ENCODE results near the gene SEC62.

The SEC62 gene

GRCh38 chr3:169966428-169966950, at the start of gene SEC62:
Gene SEC62 (plus strand): TSS chr3:169966807. CDS start chr3:169966823, 16 bp downstream.
- DNase-seq, result peak; percentile 82

- DNase-seq, result no peak
Measured at GRCh38 chr3:169923189-169923588, 43.4 kb upstream of the SEC62 start.

GRCh38 chr3:169923831-169924230, 42.8 kb upstream of the SEC62 start:
- DNase-seq, result no peak

GRCh38 chr3:169929830-169930519, 36.6 kb upstream of the SEC62 start:
- no peak for DNase-seq

- no peak for DNase-seq
Measured at GRCh38 chr3:169930843-169931242, 35.8 kb upstream of the SEC62 start.

GRCh38 chr3:169931747-169932520, 34.7 kb upstream of the SEC62 start:
- DNase-seq, result no peak

GRCh38 chr3:169939320-169939719, 27.3 kb upstream of the SEC62 start:
- no peak for DNase-seq

- no peak for DNase-seq
Measured at GRCh38 chr3:169939751-169940150, 26.9 kb upstream of the SEC62 start.

- no peak for DNase-seq
Measured at GRCh38 chr3:169940470-169941181, 26.0 kb upstream of the SEC62 start.

GRCh38 chr3:169945313-169945712, 21.3 kb upstream of the SEC62 start:
- no peak for DNase-seq

GRCh38 chr3:169946336-169946735, 20.3 kb upstream of the SEC62 start:
- no peak for DNase-seq

- no peak for DNase-seq
Measured at GRCh38 chr3:169948559-169949448, 17.8 kb upstream of the SEC62 start.

GRCh38 chr3:169952045-169952444, 14.6 kb upstream of the SEC62 start:
- DNase-seq, result no peak

- no peak for DNase-seq
Measured at GRCh38 chr3:169953462-169954141, 13.0 kb upstream of the SEC62 start.

GRCh38 chr3:169954142-169954756, 12.4 kb upstream of the SEC62 start:
- DNase-seq, result no peak

GRCh38 chr3:169955406-169955805, 11.2 kb upstream of the SEC62 start:
- no peak for DNase-seq

- no peak for DNase-seq
Measured at GRCh38 chr3:169964176-169964575, 2.4 kb upstream of the SEC62 start.

GRCh38 chr3:169965562-169966427, 812 bp upstream of the SEC62 start:
- DNase-seq, result peak; percentile 44

- DNase-seq, result peak; percentile 40
Measured at GRCh38 chr3:169966951-169967915, 626 bp downstream of the SEC62 start.

Measured in NCI-H524 treated with DMSO at 0.1 percent for 48 hours (cell line).